NCI-H2171 (cell line): ENCODE results near the gene DAP.
A peak's percentile ranks its signal among the peaks of the same experiment; 100 is the strongest.

Experiments used
- DNase-seq: peaks from one replicate; lab custom pipeline; 2025; lab: John Stamatoyannopoulos, UW

Gene DAP

DNA sequence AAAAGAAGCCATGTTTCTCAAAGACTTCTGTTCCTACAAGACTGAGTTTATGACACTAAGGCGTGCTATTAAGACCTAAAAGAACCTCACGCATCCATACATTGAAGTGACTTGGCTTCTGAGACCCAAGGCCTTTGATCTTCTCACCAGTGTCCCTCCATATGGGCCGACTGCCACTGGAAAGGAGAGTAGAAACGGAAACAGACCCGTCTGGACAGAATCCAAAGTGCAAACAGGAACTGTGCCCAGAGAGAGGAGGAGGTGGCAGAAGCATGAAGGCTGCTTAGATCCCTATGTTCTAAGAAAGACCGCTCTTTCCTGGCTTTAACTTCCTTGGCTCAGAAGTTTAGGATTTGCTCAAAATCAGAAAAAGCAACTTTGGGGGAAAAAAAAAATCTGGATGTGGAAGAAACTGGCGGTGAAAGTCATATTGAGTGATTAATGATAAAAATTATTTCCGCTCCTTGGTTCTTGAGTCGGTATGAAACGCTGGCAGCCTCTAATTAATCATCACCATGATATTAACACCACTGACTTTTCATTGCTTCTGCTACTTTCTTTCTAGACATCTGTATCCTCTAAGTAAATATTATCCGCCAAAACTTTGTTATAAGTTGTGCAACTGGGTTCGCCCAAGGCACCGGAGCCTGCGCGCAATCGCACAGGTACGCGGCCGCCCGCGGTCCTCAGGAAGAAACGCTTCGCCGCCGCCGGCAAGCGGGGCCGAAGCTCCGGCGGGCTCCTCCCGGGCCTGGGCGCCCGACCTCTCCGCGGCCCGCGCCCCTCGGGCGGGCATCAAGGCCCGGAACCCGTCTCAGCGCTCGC is 726 bp downstream of the DAP start:
- peak; percentile 54 for DNase-seq

DNA sequence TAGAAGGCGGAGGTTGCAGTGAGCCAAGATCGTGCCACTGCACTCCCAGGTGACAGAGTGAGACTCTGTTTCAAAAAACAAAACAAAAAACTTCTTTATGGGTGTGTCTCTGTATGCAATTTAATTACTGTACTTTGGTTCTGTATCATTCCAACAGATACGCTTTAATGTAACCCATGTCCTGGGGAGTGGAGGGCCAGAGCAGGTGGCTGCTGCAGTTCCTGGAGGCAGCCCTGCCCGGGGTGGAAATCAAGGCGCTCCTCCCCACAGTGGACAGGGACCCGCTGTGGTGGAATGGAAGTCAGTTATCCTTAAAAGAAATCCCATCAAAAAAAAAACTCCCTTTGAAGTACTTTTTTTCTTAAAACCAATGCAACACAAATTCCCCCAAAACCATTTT is 1.9 kb downstream of the DAP start:
- DNase-seq = no peak

GRCh38 chr5:10757922-10758555 is 3.0 kb downstream of the DAP start:
- DNase-seq = no peak

GRCh38 chr5:10757043-10757442 is 4.0 kb downstream of the DAP start:
- DNase-seq = no peak

GRCh38 chr5:10756549-10756948 is 4.5 kb downstream of the DAP start:
- no peak for DNase-seq

DNA sequence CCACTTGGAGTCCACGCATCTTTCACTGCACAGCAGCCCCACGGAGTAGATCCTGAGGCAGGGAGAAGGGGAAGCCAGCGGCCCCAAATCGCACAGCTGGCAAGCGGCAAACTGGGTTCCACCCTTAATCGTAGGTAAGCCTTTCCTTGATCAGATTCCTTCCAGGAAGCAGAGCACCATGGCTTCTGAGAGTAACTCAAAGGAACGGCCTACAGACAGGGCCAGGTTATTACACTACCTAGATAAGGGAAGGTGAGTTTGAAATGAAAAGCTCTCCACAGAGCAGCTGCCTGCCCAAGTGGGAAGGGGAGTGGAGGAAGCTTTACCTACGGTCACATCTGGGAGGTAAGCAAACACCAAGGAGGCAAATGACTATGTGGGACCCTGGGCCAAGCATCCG is 7.9 kb downstream of the DAP start:
- no peak for DNase-seq

DNA sequence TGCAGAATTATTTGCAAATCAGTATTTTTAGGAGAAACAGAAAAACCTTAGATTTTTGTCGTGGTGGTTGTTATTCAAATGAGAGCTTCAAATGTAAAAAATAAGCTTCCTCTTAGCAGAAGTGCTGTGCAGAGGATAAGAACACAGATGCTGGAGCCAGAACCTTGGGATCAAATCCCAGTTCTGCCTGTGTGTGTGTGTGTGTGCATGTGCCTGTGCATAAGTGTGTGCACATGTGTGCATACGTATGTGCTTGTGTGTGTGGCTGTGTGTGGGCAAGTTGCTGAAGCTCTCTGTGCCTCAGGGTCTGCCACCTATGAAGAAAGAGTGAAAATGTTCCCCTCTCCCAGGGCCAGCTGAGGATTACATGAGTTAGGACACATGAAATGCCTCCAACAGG is 8.6 kb downstream of the DAP start:
- DNase-seq = no peak

- DNase-seq = no peak
Measured at GRCh38 chr5:10750909-10751308, 10.1 kb downstream of the DAP start.

GRCh38 chr5:10747678-10748622 is 13.1 kb downstream of the DAP start:
- DNase-seq = no peak

GRCh38 chr5:10746711-10747110 is 14.3 kb downstream of the DAP start:
- DNase-seq = no peak

DNA sequence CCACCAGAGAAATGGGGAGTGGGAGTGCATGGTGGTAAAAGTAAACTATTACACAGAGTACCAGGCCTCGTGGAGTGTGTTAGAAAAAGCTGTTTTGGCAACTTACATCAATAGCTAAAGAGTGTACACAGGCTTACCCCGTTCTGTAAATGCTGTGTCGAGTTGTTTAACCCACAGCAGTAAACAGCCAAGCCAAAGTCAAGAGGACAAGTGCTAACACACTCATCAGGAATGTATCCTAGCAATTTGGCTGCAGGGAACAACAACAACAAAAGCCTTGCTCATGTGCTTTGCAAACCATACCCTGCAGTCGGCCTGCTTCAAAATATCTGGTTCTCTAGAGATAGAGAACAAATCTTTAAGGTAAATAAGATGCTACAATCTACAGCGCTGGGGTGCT is 15.9 kb downstream of the DAP start:
- no peak for DNase-seq

DNA sequence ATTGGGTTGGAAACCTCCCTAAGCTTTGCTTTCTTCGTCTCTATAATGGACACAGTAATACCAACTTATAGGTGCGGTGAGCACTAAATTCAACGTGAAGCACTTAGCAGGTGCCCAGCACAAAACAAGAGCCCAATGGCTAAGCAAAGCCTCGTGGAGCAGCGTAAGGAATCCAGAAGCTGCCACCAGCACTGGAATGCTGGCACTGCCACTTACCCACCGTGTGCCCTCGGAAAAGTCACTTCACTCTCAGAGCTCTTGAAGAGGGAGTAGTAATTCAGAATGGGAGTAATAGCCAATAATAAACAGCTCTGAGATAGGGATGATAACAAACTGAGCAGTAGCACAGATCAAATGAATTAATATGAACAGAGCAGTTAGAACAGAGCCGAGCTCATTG is 16.4 kb downstream of the DAP start:
- no peak for DNase-seq

- DNase-seq = no peak
Measured at GRCh38 chr5:10743951-10744350, 17.1 kb downstream of the DAP start.

GRCh38 chr5:10743526-10743925 is 17.5 kb downstream of the DAP start:
- DNase-seq = no peak

DNA sequence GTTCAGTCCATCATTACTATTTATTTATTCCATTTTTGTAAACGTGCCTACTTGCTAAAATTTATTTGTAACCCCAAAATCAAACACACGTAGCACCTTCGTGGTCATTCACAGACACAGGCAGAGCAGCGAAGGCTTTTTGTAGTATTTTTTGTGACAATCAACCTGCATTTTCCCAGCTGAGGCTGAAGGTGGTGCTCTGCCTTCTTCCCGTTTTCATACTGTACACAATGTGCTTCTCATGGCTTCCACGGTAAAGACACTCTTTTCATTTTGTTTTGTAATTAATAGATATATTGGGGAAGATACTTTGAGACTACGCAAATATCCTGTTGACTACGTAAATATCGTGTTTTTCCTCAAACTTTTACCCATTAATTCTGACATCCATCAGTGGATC is 19.4 kb downstream of the DAP start:
- no peak for DNase-seq

GRCh38 chr5:10740384-10740783 is 20.6 kb downstream of the DAP start:
- no peak for DNase-seq

- DNase-seq = no peak
Measured at GRCh38 chr5:10737880-10738279, 23.2 kb downstream of the DAP start.

- no peak for DNase-seq
Measured at GRCh38 chr5:10736808-10737207, 24.2 kb downstream of the DAP start.

- peak; percentile 28 for DNase-seq
Measured at GRCh38 chr5:10736354-10736753, 24.7 kb downstream of the DAP start.

DNA sequence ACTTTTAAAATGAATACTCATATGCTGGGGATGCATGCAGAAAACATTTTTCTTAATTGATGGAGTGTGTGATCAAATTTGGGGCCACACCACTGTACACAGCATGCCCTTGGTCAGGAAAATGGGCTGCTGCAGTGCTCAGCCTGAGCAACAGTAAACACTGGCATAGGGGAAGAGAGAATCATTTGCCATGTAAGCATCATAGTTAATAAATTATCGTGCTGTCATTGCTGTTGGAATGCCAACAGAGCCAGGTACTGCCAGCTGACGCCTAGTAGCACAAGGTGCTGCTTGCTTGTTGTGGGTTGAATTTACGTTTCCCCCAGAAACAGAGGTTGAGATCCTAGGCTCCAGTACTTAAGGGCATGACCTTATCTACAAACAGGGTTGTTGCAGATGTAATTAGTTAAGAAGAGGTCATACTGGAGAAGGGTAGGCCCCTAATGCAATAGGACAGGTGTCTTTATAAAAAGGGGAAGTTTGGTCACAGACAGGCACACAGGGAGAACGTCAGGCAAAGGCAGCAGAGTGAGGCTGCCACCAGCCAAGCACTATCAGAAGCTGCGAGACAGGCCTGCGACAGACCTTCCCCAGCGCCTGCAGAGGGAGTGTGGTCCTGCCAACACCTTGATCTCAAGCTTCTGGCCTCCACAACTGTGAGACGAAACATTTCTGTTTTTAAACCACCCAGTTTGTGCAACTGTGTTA is 25.3 kb downstream of the DAP start:
- DNase-seq = no peak

GRCh38 chr5:10734832-10735523 is 26.1 kb downstream of the DAP start:
- no peak for DNase-seq
